CD4-positive, alpha-beta T cell treated with Interleukin-6 at 100 ng/mL for 8 hours (primary cell): ENCODE measurements around the gene CHST8.
"Not testable (repeated sequence)": the region's sequence is repeated elsewhere in the genome, so short reads cannot be mapped to it uniquely, and the experiment has no call there.

Experiments
- DNase-seq: peaks from one replicate; pipeline ENCODE4 v3.0.0-alpha.2; 2020; ENCODE audit warnings: mixed read lengths, low spot score

Gene CHST8

DNA sequence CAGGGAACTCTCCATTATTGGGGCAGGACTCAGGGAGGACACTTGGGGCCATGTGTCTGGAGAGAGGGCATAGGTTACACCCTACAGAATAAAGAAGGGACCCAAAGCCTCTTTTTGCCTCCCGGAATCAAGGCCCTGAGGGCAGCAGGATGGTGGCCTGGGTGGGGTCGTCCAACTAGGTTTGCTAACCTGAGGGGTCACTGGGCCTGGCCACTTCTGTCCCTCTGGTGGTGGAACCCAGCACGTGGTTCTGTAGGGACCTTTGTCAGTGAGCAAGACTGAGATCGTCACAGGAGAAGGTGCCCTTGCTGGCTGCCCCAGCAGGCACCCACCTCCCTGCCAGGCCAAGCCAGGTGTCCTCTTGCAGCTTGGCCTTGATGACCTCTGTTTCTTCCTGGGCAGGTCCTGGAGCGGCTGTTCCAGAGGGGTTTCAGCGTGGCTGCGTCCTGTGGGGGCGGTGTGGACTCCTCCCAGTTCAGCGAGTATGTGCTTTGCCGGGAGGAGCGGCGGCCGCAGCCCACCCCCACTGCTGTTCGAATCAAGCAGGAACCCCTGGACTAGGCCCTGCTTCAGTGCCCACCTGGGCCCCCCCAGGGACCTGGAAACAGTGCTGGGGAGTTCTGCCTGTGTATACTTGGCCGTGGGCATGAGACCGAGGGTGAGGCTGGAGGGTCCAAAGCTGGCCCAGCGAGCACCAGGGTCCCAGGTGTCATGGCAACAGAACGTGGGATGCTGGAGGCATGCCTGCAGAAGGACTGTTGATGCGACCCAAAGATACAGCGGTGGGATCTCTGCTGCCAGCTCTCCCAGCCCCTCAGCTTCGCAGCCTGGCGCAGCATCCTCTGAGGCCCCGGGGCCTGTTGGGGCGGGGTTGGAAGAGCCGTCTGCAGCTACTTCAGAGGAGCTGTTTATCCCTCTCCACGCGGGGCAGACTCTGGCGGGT is 190.9 kb downstream of the CHST8 start:
- no peak for DNase-seq

DNA sequence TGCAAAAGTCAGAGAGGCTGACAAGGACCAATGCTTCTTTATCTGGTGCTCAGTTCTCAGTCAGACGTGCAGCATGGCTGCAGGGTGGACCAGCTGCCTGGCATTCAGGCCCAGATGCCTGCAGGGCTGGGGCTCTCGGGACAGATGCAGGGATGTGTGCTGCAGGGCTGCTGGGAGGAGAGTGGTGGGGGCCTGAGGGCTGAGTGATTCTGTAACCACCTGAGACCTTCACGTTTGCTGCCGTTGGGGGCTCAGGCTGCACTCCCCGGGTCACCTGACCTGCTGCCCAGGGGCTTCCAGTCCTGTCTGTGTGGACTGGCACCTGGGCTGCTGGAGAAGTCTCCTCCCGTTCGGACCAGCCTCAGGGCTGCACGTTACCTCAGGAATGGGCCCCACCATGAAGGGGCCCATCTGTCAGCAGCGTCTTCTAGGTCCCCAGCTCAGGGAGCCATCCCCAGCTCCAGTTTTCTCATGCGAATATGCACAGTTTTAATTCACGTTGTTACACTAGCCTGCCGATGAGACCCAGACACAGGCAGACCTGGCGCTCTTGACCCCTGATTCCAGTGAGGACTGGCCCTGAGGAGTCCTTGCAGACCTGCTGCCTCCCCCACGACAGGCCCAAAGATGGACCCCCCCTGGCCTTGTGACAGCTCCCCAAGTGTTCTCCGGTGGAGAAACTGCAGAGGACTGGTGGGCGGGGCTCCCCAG is 191.8 kb downstream of the CHST8 start:
- no peak for DNase-seq

DNA sequence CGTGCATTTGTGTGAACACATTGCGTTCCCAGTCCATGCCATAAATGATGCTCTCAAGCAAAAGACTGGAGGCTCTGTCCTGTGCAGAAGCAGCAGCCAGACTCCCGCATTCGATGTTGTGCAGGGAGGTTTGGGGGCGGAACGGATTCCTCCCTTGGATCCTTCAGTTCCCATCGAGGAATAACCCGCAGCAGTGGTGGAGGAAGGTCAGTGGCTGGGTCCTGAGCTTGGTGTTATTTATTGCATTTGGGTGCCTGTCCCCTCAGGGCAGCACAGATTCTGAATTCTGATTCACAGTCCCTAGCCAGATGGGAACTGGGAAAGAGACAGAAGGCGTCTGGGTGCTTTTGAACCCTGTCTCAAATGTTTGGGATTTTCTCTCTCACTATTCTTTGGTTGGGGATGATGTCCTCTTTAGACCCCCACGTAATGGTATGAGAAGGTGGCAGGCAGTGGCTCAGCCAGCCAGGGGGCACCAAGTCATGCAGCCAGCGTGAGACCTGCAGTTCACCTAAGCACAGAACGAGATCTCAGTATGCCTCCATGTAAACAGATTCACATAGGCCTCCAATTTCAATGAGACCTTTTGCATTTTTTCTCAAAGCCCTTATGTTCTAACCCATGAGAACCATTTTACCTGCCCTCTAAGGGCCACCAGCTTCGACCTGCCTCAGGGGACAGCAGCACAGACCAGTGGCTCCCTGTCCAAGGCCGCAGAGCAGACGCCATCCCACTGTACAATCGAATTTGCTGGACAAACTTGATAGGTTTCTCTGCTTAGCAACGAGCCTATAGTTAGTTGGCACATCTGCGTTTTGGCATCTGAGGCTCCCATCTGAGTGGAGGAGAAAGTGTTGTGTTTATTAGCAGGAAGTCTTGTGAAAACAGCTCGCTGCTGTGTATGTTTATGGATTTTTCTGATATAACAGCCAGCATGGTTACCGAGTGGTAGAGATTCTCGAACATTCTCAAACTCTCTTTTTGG is 192.7 kb downstream of the CHST8 start:
- no peak for DNase-seq

DNA sequence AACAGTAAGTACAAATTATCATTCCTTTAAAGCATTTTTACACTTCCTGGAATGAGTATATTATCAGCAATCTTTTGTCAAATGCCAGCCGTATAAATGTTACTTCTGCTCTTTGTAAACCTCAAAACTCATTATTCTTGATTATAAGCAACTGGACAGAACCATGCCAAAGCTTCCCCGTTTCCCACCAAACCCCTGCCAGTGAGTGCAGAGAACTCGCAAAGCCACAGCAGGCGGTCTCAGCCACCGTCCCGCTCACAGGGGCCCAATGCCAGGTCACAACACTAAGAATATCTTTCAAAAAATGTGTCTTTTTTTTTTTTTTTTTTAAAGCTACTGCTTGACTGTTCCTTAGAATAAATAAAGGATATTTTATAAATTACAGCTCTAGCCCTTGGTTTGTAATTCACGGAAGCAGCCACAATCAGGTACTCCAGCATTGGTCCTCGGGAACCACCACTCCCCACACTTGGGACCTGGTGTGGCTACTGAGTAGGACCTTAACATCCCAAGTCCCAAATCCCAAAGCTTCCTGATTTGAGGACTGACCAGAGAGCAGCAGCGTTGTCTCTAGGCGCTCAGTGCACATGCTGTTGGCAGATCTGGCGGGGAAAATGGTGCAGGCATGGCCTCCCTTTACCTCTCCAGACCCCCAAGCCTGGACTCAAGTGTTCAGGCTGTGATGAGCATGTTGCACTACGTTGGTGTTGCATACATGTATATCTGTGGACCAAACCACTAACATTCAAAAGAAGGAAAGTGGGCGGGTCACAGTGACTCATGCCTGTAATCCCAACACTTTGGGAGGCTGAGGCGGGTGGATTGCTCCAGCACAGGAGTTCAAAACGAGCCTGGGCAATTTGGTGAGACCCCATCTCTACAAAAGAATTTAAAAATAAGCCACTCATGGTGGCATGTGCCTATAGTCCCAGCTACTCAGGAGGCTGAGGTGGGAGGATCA is 193.9 kb downstream of the CHST8 start:
- DNase-seq = no peak

DNA sequence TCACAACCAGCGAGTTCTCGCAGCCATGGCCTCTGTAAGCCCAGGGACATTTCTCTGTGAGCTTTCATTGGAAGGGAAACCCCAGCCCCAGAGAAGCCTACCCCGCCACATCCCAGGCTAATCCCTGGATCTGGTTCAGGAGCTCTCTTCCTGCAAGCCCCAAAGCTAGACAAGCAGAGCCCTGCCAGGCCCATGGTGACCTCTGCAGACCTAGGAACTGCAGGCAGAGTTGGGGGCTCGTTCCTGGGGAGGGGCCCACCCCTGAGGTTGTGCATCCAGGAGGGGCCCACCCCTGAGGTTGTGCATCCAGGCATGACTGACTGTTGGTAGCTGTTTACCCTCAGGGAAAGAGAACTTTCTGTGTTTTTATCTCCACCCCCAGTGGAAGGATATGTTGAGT is 196.7 kb downstream of the CHST8 start:
- DNase-seq = no peak

DNA sequence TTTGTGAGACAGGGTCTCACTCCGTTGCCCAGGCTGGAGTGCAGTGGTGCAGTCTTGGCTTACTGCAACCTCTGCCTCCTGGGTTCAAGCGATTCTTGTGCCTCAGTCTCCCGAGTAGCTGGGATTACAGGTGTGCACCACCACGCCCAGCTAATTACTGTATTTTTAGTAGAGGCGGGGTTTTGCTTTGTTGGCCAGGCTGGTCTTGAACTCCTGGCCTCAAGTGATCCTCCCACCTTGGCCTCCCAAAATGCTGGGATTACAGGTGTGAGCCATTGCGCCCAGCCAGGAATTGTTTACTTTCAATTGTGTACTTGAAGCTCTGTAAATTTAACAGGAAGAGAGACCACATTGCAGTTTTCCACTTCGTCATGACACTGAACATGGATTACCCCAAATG is 197.3 kb downstream of the CHST8 start:
- DNase-seq = not testable (repeated sequence)

DNA sequence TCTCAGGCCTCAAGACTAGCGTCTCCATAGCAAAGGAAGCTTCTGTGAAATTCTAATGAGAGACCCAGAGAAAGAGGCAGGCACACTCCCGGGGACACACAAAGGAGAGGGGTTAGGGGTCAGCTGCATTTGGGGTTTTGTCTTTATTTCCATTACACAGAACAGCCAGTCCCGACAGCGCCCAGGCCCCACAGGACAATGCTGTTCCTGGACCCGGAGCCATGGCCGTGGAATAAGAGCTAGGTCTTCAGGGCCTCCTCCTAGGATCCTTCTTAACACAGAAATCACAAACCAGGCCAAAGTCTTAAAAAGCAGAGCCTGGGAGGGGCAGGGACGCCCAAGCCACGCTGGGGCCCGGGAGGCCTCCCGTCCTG is 197.7 kb downstream of the CHST8 start:
- DNase-seq = no peak

DNA sequence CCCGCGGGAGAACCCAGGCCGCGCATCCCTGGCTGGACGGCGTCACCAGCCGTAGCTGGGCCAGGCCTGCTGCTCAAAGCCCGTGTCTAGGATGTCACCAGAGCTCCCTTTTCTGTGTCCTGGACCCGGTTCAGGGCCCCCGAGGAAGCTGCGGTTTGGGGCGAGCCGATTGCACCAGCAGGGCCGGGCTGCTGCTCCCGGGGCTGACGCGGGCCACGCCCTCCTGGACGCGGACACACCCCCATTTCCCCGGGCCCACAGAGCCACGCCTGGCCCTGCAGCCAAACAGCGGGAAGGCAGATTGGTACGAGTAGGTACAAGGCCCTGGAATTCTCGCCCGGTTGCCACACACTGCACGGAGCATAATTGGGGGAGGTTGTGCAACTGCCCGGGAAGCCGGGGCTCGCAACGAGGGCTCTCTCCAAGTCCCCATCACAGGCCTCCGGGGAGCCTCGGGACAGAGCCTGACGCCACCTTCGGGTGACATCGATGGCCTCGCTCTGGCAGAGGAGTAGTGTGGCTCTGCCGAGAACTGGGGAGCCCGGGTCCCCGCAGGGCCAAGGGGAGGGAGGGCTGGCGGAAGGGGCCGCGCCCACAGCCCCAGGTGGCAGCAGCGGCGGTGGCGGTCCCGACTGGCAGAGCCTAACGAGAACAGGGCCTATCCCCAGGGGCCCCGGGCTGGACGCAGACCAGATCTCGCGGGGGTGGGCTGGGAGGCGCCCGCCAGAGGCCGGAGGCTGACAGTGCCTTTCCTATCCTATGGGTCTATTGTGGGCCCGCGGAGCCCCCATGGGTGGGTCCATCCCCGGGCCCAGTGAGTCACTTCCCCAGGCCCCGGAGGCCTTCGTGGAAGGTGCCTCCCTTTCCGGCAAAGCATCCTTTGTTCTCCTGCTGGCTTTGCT is 198.4 kb downstream of the CHST8 start:
- DNase-seq = peak; percentile 59

DNA sequence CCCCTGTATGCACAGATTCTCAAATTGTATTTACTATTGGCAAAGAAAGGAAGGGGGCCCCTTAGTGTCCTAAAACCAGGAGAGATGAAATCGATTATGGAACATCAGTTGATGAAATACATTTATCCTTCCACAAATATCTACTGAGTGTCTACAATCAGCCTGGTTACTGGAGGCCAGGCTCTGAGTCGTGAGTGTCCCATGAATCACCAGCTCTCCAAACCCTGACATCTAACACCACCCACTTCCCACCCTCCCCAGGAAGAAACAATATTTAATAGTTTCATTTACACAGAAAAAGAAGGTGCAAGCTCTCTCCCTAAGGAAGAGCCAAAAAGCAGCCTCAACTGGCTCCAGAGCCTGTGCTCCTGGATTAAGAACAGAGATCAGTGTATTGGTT is 200.1 kb downstream of the CHST8 start:
- DNase-seq = no peak
